K562 (cell line): ENCODE measurements around the gene BNC2. TPM values are rescaled to one million over a fixed set of nuclear protein-coding genes. Genes with fewer than 3 reads are reported as not detected.

Experiments
- ATAC-seq: fragments of 200-7000 bp; cut with Tn5 transposase; 3 replicates; pipeline ENCODE4 v1.9.1; 2020; ENCODE audit warnings: moderate library complexity
- BruUV-seq: library from RNA; stranded (reverse); fragments of 400-500 nt; replicated peaks from 2 replicates; lab custom pipeline; 2021; lab: Mats Ljungman, UMichigan
- CTCF ChIA-PET: fragments of 300-600 bp; formaldehyde crosslinking; extraction: SDS; loops from one replicate; lab custom pipeline; 2021; ENCODE audit warnings: low intra/inter-chr PET ratio; lab: Yijun Ruan, JAX
- POLR2A ChIA-PET: fragments of 300-600, 350-650 bp; sonication (Branson Sonifier 250); formaldehyde crosslinking; extraction: SDS; loops from one replicate; lab custom pipeline; 2021; ENCODE audit warnings: antibody characterized with exemption, inconsistent platforms; lab: Yijun Ruan, JAX
- DNase-seq, 4 experiments: peaks; one replicate each; pipeline versions ENCODE4 v3.0.0 to v3.0.0-alpha.2; 2011 to 2018; ENCODE audit warnings: low spot score in 3 of 4, mixed read lengths in 3 of 4; ENCODE audit errors: extremely low read depth in 1 of 4
- FAIRE-seq: peaks from 2 replicates; lab custom pipeline; 2011; peaks lifted over from hg19 to GRCh38; lab: Jason Lieb, UNC
- H2AFZ ChIP-seq: 2 replicates; pipeline ENCODE4 v1.6.0; 2011; ENCODE audit warnings: low read depth, low read length, control low read depth, inconsistent platforms
- H3K27ac ChIP-seq: fragments of 200-600 bp; 3 replicates; pipeline ENCODE4 v1.8.0; 2011; ENCODE audit warnings: low read depth, mild to moderate bottlenecking, control low read depth, inconsistent platforms, low read length, moderate library complexity, mixed read lengths; ENCODE audit errors: extremely low read depth
- H3K27me3 ChIP-seq, 2 experiments: fragments of 300-600 bp in 1 of 2; 2 replicates in 1 of 2; 3 replicates in 1 of 2; pipeline versions ENCODE4 v1.6.0 to v1.8.0; 2011; ENCODE audit warnings: inconsistent platforms in 2 of 2, low read length in 2 of 2, mild to moderate bottlenecking in 1 of 2, mixed read lengths in 1 of 2, moderate library complexity in 1 of 2; ENCODE audit not compliant: control insufficient read depth in 2 of 2, insufficient read depth in 2 of 2
- H3K36me3 ChIP-seq: fragments of 300-600 bp; 3 replicates; pipeline ENCODE4 v1.8.0; 2011; ENCODE audit warnings: mild to moderate bottlenecking, low read length, inconsistent platforms; ENCODE audit not compliant: control insufficient read depth, insufficient read depth
- H3K4me1 ChIP-seq, 2 experiments: fragments of 200-600 bp in 1 of 2; replicated peaks in 1 of 2; 2 replicates in 1 of 2; 3 replicates in 1 of 2; pipeline versions ENCODE4 v1.5.1 to v1.8.0; 2011; ENCODE audit warnings: inconsistent platforms in 2 of 2, low read length in 2 of 2, mild to moderate bottlenecking in 1 of 2, mixed read lengths in 1 of 2, moderate library complexity in 1 of 2; ENCODE audit not compliant: control insufficient read depth in 2 of 2, insufficient read depth in 2 of 2
- H3K4me2 ChIP-seq: 2 replicates; pipeline ENCODE4 v1.6.1; 2011; ENCODE audit warnings: low read length, control low read depth, inconsistent platforms, mixed read lengths; ENCODE audit not compliant: insufficient read depth
- H3K4me3 ChIP-seq: fragments of 200-600 bp; sonication (generic), shearing (Covaris generic); 2 replicates; pipeline ENCODE4 v1.5.1; 2016; ENCODE audit warnings: control low read depth, inconsistent platforms
- H3K79me2 ChIP-seq: fragments of 200-600 bp; 3 replicates; pipeline ENCODE4 v1.8.0; 2011; ENCODE audit warnings: low read length, inconsistent platforms; ENCODE audit not compliant: control insufficient read depth, insufficient read depth
- H3K9ac ChIP-seq, 2 experiments: 2 replicates each; pipeline versions ENCODE4 v1.6.0 to v1.6.1; 2011; ENCODE audit warnings: low read depth in 2 of 2, low read length in 2 of 2, control low read depth in 1 of 2, inconsistent platforms in 1 of 2, mild to moderate bottlenecking in 1 of 2, mixed read lengths in 1 of 2; ENCODE audit not compliant: insufficient read depth in 1 of 2
- H3K9me1 ChIP-seq: one replicate; pipeline ENCODE4 v1.6.0; 2011; ENCODE audit warnings: inconsistent platforms, mild to moderate bottlenecking, low read length, moderate library complexity; ENCODE audit not compliant: control insufficient read depth, insufficient read depth
- H3K9me3 ChIP-seq: replicated peaks from 2 replicates; pipeline ENCODE4 v1.5.1; 2011; ENCODE audit warnings: low read depth, low read length, inconsistent platforms; ENCODE audit not compliant: control insufficient read depth, insufficient read depth
- H4K20me1 ChIP-seq: replicated peaks from 2 replicates; pipeline ENCODE4 v1.6.1; 2011; ENCODE audit warnings: low read length, inconsistent platforms, mixed read lengths; ENCODE audit not compliant: control insufficient read depth, insufficient read depth
- CEBPG ChIP-seq, 3 experiments: fragments of 200-800 bp in 1 of 3; sonication (Bioruptor generic) in 1 of 3; sonication (generic) in 1 of 3; formaldehyde crosslinking in 1 of 3; IDR thresholded peaks in 2 of 3; conservative IDR thresholded peaks in 1 of 3; 2 replicates each; pipeline versions ENCODE4 v1.6.1 to v1.8.0; 2016 to 2022; ENCODE audit warnings: missing compliant biosample characterization in 2 of 3, missing genetic modification characterization in 2 of 3, mild to moderate bottlenecking in 1 of 3, missing genetic modification reagents in 1 of 3
- DIDO1 ChIP-seq: fragments of 450-650 bp; IDR thresholded peaks from 2 replicates; pipeline ENCODE4 v1.6.1; 2016; ENCODE audit warnings: low read depth, missing biosample characterization, missing genetic modification characterization
- ETV6 ChIP-seq, 3 experiments: fragments of 150-350 bp in 1 of 3; sonication (generic) in 1 of 3; formaldehyde crosslinking in 1 of 3; IDR thresholded peaks; 2 replicates each; pipeline versions ENCODE4 v1.6.1 to v1.8.0; 2014 to 2022; ENCODE audit warnings: borderline replicate concordance in 2 of 3, low read depth in 2 of 3, antibody characterized with exemption in 1 of 3, low read length in 1 of 3, mild to moderate bottlenecking in 1 of 3, missing genetic modification reagents in 1 of 3
- EZH2 ChIP-seq: IDR thresholded peaks from 2 replicates; pipeline ENCODE4 v1.6.1; 2012; ENCODE audit warnings: low read depth, mild to moderate bottlenecking, inconsistent platforms, low read length, borderline replicate concordance
- FOSL1 ChIP-seq: fragments of 200-800 bp; sonication (Bioruptor generic); conservative IDR thresholded peaks from 2 replicates; pipeline ENCODE4 v1.6.1; 2016; ENCODE audit warnings: missing genetic modification characterization, missing compliant biosample characterization
- NCOA6 ChIP-seq: fragments of 450-650 bp; IDR thresholded peaks from 2 replicates; pipeline ENCODE4 v1.6.1; 2017; ENCODE audit warnings: mild to moderate bottlenecking
- SOX6 ChIP-seq: fragments of 450-650 bp; IDR thresholded peaks from 2 replicates; pipeline ENCODE4 v1.6.1; 2014; ENCODE audit warnings: mild to moderate bottlenecking
- ZFX ChIP-seq: sonication (generic); formaldehyde crosslinking; IDR thresholded peaks from 2 replicates; pipeline ENCODE4 v1.8.0; 2022; ENCODE audit warnings: mild to moderate bottlenecking, missing genetic modification reagents, moderate library complexity
- ZNF518B ChIP-seq: fragments of 250-450 bp; sonication (Bioruptor Pico); IDR thresholded peaks from 2 replicates; pipeline ENCODE4 v1.5.0; 2021; ENCODE audit warnings: mild to moderate bottlenecking, moderate library complexity
- ZSCAN29 ChIP-seq: fragments of 450-650 bp; IDR thresholded peaks from 2 replicates; pipeline ENCODE4 v1.6.1; 2017
- WGBS: fragments of 100-300 bp; shearing (Covaris generic); methylation state at CpG from one replicate; pipeline ENCODE4 v1.1.6; 2016; ENCODE audit warnings: low coverage, mixed read lengths; ENCODE audit not compliant: insufficient coverage; ENCODE audit errors: missing lambda C conversion rate; 5-methylcytosine and 5-hydroxymethylcytosine counted together
- in situ Hi-C: fragments of 300-500 bp; cut with MboI; formaldehyde crosslinking; loops from 4 replicates; pipeline ENCODE4 v1.15.0; 2018; ENCODE audit warnings: inconsistent platforms, mixed read lengths
- intact Hi-C: fragments of 100-400 bp; cut with micrococcal nuclease; formaldehyde crosslinking; loops from 2 replicates; pipeline ENCODE4 v1.14.2; 2022
- polyA plus RNA-seq, 8 experiments: library from polyadenylated mRNA; depleted of rRNA in 4 of 8; stranded (reverse) in 5 of 8; unstranded in 3 of 8; fragments of >200 nt; fragmentation: Nextera tagmentation in 2 of 8; fragmentation: Illumina TruSeq in 1 of 8; extraction: Ambion mirVana in 2 of 8; extraction: Trizol in 1 of 8; gene quantifications; 2 replicates each; pipeline versions ENCODE4 v1.2.1 to v1.2.3, GENCODE V29; 2011 to 2014; ENCODE audit warnings: inconsistent platforms in 1 of 8, missing spikeins in 1 of 8
- total RNA-seq, 7 experiments: library from RNA; depleted of rRNA in 6 of 7; stranded (reverse); fragments of >200 nt in 6 of 7; fragmentation: Illumina TruSeq in 2 of 7; extraction: Trizol in 2 of 7; gene quantifications; 2 replicates each; pipeline versions ENCODE4 v1.2.1 to v1.2.3, GENCODE V29; 2011 to 2021; ENCODE audit warnings: low replicate concordance in 1 of 7
- TF ChIP-seq, protein P1 (sequence below): fragments of 450-650 bp; IDR thresholded peaks from 2 replicates; pipeline ENCODE4 v1.6.1; 2016; ENCODE audit warnings: missing biosample characterization, missing genetic modification characterization
- TF ChIP-seq, protein P2 (sequence below): fragments of 250-450 bp; sonication (Bioruptor Pico); IDR thresholded peaks from 2 replicates; pipeline ENCODE4 v1.4.0; 2020

The BNC2 gene
- total and polyA plus RNA-seq, 9 of the 15 experiments (the other 6 are each of a cell fraction or from before 2014, with no cell fraction given), result not detected

DNA sequence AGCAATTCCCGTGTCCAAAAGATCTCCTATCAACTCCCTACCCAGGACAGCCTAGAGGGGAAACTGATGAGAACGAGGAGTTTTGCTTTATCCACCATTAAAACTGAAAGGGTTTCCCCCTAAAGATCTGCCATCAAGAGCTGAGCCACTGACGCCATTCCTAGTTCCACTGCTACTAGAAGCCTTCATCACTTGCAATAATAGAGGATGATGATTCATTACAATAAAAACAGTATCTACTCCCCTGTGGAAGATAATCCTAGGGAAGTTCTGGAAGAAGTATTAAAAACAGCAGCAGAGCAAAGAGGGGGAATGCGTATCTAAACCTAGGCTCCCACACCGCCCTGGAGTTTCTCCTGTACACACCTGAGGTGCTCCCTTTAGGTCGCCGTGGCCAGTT, 394.5 kb downstream of the BNC2 start:
- Histone ChIP-seq H3K27ac (no peak overlapping the region), H3K9me3 (no peaks in the 10 kb centered on the region), H3K9me1 (no peaks in the 10 kb centered on the region), H3K4me3 (no peak overlapping the region), H3K9ac (no peak overlapping the region), H3K4me2 (no peak overlapping the region), H3K27me3 (no peaks in the 10 kb centered on the region), H3K79me2 (no peaks in the 10 kb centered on the region), H2AFZ (no peak overlapping the region), H4K20me1 (no peaks in the 10 kb centered on the region), H3K36me3 (no peaks in the 10 kb centered on the region), H3K4me1 (no peaks in the 10 kb centered on the region)
- BruUV-seq, result no TSS peak
- ChIA-PET POLR2A (interaction anchor here (0.5 kb wide), 1 partner anchor 59 kb away, joined by 3 read pairs; no protein-coding TSS in a partner anchor), CTCF (no interaction called here)
- intact Hi-C loops, result no loop called here
- FAIRE-seq, result no peak
- no peak for ATAC-seq
- 0% methylated on average over 3 of the region's 7 CpGs for WGBS
- in situ Hi-C loops, result no loop called here
- no peak for DNase-seq
- TF ChIP-seq NCOA6 (no peak), ZSCAN29 (no peak), SOX6 (no peak), ETV6 (IDR thresholded peaks at IDR 0.05; ENCODE audit: borderline replicate concordance in 1 of 2, low read depth in 2 of 2, low read length in 1 of 2) (no peak), ETV6 (CRISPR knock-in tag; IDR thresholded peaks at IDR 0.05; ENCODE audit: borderline replicate concordance) (no peak), CEBPG (CRISPR knock-in tag; IDR thresholded peaks at IDR 0.05) (no peak), CEBPG (tag; conservative IDR thresholded peaks at IDR 0.05 in 1 of 2, IDR thresholded peaks at IDR 0.05 in 1 of 2) (no peak), FOSL1 (tag) (no peak), EZH2 (no peak), ZFX (CRISPR knock-in tag) (no peak), DIDO1 (tag) (no peak), ZNF518B (CRISPR knock-in tag) (no peak)
- TF ChIP-seq, protein P1, sequence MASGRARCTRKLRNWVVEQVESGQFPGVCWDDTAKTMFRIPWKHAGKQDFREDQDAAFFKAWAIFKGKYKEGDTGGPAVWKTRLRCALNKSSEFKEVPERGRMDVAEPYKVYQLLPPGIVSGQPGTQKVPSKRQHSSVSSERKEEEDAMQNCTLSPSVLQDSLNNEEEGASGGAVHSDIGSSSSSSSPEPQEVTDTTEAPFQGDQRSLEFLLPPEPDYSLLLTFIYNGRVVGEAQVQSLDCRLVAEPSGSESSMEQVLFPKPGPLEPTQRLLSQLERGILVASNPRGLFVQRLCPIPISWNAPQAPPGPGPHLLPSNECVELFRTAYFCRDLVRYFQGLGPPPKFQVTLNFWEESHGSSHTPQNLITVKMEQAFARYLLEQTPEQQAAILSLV, result no peak
- TF ChIP-seq, protein P2, sequence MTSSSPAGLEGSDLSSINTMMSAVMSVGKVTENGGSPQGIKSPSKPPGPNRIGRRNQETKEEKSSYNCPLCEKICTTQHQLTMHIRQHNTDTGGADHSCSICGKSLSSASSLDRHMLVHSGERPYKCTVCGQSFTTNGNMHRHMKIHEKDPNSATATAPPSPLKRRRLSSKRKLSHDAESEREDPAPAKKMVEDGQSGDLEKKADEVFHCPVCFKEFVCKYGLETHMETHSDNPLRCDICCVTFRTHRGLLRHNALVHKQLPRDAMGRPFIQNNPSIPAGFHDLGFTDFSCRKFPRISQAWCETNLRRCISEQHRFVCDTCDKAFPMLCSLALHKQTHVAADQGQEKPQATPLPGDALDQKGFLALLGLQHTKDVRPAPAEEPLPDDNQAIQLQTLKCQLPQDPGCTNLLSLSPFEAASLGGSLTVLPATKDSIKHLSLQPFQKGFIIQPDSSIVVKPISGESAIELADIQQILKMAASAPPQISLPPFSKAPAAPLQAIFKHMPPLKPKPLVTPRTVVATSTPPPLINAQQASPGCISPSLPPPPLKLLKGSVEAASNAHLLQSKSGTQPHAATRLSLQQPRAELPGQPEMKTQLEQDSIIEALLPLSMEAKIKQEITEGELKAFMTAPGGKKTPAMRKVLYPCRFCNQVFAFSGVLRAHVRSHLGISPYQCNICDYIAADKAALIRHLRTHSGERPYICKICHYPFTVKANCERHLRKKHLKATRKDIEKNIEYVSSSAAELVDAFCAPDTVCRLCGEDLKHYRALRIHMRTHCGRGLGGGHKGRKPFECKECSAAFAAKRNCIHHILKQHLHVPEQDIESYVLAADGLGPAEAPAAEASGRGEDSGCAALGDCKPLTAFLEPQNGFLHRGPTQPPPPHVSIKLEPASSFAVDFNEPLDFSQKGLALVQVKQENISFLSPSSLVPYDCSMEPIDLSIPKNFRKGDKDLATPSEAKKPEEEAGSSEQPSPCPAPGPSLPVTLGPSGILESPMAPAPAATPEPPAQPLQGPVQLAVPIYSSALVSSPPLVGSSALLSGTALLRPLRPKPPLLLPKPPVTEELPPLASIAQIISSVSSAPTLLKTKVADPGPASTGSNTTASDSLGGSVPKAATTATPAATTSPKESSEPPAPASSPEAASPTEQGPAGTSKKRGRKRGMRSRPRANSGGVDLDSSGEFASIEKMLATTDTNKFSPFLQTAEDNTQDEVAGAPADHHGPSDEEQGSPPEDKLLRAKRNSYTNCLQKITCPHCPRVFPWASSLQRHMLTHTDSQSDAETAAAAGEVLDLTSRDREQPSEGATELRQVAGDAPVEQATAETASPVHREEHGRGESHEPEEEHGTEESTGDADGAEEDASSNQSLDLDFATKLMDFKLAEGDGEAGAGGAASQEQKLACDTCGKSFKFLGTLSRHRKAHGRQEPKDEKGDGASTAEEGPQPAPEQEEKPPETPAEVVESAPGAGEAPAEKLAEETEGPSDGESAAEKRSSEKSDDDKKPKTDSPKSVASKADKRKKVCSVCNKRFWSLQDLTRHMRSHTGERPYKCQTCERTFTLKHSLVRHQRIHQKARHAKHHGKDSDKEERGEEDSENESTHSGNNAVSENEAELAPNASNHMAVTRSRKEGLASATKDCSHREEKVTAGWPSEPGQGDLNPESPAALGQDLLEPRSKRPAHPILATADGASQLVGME (CRISPR knock-in tag), result no peak
